Stimulated activated CD4-positive, alpha-beta T cell treated with anti-CD3 and anti-CD28 coated beads, Interleukin-15, amount 100 ng/mL, for 24 hours (primary cell): ENCODE measurements around the gene ZBTB3.
"Not testable (repeated sequence)": the region's sequence is repeated elsewhere in the genome, so short reads cannot be mapped to it uniquely, and the experiment has no call there.

Source experiments
- DNase-seq: peaks from one replicate; pipeline ENCODE4 v3.0.0-alpha.2; 2020

Gene ZBTB3

DNA sequence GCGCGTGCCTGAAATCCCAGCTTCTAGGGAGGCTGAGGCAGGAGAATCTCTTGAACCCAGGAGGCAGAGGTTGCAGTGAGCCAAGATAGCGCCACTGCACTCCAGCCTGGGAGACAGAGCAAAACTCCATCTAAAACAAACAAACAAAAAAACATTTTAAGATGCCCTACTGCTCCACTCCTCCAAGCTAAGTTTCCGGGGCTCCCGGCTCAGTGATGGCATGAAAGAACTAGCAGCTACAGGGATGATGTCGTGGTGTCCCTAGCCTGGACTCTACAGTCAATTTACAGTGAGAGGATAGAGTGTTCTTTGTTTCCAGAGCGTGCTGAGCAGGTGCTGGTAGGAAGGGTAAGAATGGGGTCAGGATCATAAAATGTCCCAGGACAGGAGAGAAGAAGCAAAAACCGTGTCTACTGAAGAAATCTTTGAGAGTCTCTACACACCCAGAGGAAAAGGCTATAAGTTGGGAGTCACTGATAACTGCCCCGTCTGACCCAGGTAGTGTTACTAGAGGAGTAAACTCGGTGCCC, 1.2 kb upstream of the ZBTB3 start:
- no peak for DNase-seq

- no peak for DNase-seq
Observed at GRCh38 chr11:62752994-62753735, 795 bp downstream of the ZBTB3 start.

GRCh38 chr11:62752177-62752785, 1.7 kb downstream of the ZBTB3 start:
- no peak for DNase-seq

DNA sequence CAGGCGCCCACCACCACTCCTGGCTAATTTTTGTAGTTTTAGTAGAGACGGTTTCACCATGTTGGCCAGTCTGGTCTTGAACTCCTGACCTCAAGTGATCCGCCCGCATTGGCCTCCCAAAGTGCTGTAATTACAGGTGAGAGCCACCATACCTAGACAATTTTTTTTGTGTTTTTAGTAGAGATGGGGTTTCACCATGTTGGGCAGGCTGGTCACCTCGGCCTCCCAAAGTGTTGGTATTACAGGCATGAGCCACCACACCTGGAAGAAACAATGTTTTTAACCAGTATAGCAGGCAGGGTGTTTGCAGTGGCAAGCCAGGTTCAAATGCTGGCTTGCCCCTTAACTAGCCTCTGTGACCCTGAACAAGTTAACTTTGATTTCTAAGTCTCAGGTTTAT, 4.0 kb downstream of the ZBTB3 start:
- not testable (repeated sequence) for DNase-seq

- no peak for DNase-seq
Observed at GRCh38 chr11:62747475-62748160, 6.3 kb downstream of the ZBTB3 start.

- no peak for DNase-seq
Observed at GRCh38 chr11:62737196-62737595, 16.8 kb downstream of the ZBTB3 start.

DNA sequence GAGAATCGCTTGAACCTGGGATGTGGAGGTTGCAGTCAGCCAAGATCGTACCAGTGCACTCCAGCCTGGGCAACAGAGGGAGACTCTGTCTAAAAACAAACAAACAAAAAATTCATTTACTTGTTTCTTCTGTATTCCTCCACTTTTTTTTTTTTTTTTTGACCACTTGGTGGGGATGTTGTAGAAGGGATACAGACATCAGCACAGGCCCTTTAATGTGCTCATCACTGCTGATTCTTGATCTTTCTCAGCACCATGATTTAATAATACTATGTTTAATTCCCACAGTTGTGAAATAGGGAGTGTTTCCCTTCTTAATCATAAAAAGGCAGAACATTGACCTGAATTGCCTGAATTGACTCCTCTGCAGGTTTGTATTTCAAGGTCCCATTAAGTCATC, 21.1 kb downstream of the ZBTB3 start:
- no peak for DNase-seq

- DNase-seq, result not testable (repeated sequence)
Observed at GRCh38 chr11:62730076-62730475, 23.9 kb downstream of the ZBTB3 start.

DNA sequence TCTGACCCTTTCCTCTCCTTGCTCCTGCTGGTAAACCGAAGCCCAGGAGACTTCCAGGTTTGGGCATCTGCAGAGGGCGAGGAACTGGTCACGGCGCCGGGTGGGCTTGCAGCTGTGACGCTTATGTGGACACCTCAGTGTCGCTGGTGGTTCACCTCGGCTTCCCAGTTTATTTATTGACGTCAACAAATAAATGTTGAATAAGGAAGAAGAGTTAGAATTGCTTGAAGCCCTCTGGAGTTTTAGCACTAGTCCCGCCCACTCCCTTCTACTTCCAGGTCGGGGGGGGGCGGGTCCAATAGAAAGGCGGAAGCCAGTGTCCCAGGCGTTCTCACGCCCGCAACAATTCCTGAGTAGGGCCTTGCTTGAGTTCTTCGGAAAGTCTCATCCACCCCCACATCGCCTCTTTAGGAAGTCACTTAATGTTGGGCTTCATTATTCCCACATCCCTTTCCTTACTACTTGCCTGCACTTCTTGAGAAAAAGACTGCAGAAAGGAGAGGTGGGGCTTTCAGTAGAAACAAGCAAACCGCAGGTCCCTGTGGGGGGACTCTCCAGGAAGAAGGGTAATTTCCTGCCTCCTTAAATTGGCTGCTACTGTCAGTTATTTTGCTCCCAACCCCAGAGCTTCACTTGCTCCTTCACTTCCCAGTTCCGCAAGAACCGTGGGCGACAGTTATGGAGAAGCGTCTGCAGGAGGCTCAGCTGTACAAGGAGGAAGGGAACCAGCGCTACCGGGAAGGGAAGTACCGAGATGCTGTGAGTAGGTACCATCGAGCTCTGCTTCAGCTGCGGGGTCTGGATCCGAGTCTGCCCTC, 25.6 kb downstream of the ZBTB3 start, which contains the start of gene TTC9C:
Gene TTC9C (plus strand): TSS at position 316 of the 818 bp plus-strand sequence. CDS start 363 bp downstream, at position 679.
- DNase-seq, result peak; percentile 92

- peak; percentile 87 for DNase-seq
Observed at GRCh38 chr11:62727872-62728170, 26.1 kb downstream of the ZBTB3 start.

DNA sequence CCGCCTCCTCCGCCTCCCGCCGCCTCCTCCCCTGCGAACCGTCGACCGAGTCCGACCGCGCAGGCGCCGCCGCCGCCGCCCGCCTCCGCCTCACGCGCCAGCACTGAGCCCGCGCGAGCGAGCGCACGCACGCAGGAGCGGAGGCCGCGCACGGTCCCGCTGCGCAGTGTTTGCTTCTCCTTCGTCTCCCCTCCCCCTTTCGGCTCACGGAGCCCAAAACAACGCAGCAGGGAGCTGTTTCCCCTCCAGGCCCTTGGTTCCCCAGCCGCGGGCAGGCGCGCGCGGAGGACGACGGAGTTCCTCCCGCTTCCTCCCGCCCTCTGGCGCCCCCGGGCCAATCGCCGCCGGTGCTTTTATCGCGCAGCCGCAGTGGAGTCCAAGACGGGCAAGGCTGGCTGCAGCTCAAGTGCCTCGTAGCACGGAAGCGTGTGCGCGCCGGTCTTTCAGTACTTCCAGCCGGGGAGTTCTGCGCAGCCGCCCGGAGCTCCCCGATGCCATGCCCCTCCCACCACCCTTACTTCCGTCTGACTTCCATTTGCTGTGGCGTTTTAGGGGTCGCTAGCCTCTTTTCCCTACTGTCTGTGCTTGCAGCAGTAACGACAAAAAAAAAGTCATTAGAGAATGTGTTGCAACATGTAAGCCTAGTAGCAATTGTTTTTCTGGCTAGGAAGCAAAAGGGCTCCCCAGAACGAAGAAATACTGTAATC, 26.6 kb downstream of the ZBTB3 start, which contains the start of gene HNRNPUL2:
Gene HNRNPUL2 (minus strand): TSS at position 293 of the 707 bp plus-strand sequence. CDS start 301 bp downstream, outside the sequence.
- DNase-seq, result peak; percentile 98

DNA sequence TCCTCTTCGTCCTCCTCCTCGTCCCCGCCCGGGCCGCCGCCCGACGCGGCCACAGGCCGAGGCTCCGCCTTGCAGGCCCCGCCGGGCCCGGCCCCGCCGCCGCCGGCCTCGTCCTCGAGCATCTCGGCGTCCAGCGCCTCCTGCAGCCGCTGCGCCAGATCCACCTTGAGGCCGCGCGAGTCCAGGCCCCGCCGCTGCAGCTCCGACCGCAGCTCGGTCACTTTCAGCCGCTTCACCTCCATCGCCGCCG, 27.1 kb downstream of the ZBTB3 start:
- no peak for DNase-seq

GRCh38 chr11:62726156-62726914, 27.6 kb downstream of the ZBTB3 start:
- peak; percentile 34 for DNase-seq

DNA sequence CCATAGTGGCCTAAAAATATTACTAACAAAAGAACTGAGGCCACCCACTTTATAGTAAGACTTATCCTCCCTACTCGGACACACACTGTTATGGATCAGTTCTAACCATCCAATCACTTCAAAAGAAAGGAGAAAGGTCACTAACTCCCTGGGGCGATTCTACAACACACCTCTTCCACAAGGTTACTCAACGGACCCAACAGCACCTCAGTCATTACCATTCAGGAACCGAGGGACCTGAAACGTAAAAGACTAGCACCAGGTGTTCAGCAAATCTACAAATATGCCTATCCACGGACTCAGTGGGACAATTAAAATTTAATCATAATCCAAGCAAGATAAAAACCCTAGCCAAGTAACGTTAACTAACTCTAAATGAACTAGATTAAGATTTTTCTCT, 28.3 kb downstream of the ZBTB3 start:
- DNase-seq, result no peak

- DNase-seq, result no peak
Observed at GRCh38 chr11:62724171-62724570, 29.8 kb downstream of the ZBTB3 start.

DNA sequence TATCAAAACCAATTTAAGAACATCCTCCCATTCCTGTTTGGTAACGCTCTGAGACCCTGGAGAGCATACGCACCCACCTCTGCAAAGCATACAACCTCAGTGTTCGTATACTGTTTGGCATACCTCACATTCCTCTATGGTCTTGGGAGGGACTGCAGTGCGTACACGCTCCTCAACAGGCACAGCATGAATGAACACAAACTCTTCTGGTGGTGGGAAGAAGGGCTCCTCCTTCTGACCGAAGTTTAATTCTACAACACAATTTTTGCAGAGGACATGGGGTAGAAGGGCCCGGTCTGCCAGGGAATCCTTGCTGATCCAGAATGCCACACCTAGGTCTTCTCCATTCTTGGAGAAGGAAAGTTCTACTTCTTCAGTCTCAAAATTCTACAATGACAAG, 32.0 kb downstream of the ZBTB3 start:
- DNase-seq, result no peak

- no peak for DNase-seq
Observed at GRCh38 chr11:62719302-62719978, 34.5 kb downstream of the ZBTB3 start.

DNA sequence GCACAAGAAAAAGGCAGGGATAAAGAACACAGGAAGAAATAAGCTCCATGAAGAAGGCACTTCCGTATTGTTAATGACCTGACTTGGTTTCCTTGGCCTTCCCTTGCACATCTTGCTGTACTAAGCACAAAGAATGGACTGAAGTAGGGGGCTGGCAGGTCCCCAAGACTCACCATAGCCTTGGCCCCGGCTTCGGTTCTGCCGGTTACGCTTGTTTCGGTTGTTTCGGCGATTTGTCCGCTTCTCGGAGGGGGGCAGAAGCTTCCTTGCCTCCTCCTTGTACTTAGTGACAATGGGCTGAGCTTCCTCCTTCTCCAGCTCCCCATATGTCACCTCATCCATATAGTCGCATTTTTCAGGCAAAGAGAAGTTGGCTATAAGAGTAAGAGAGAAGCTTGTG, 37.1 kb downstream of the ZBTB3 start:
- DNase-seq, result no peak

DNA sequence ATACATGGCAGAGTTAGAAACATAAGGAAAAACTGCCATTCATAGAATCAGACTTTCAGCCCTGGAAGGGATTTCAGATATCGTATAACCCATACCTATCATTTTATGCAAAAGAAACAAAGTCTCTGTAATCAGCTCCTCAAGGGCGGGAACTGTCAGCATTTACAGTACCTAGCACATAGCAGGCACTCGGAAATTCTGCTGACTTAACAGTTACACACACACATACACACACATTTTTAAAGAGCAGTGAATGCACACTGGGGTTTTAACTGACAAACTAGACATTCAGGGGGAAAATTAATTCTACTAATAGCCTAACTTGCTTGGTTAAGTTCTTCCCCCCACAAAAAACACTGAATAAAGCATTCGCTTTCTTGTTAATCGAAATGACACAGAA, 37.8 kb downstream of the ZBTB3 start:
- no peak for DNase-seq

GRCh38 chr11:62715150-62716130, 38.5 kb downstream of the ZBTB3 start:
- no peak for DNase-seq
